DOHH2 (cell line): ENCODE data around the gene MNT.

Experiments
- H3F3A ChIP-seq: fragments of 200-600 bp; sonication (generic), shearing (Covaris generic); 2 replicates; pipeline ENCODE4 v1.6.0; 2016; ENCODE audit warnings: antibody characterized with exemption, mild to moderate bottlenecking; ENCODE audit not compliant: control insufficient read depth, insufficient read depth
- H3K27ac ChIP-seq: fragments of 200-600 bp; sonication (generic); 2 replicates; pipeline ENCODE4 v1.5.1; 2014; ENCODE audit warnings: low read depth, mild to moderate bottlenecking, low read length, moderate library complexity
- H3K27me3 ChIP-seq: fragments of 200-600 bp; sonication (generic); 2 replicates; pipeline ENCODE4 v1.6.1; 2014; ENCODE audit warnings: mild to moderate bottlenecking, low read length, mixed read lengths; ENCODE audit not compliant: control insufficient read depth
- H3K36me3 ChIP-seq: fragments of 200-600 bp; sonication (generic); 2 replicates; pipeline ENCODE4 v1.6.1; 2014; ENCODE audit warnings: mild to moderate bottlenecking, low read length, moderate library complexity, mixed read lengths; ENCODE audit not compliant: control insufficient read depth
- H3K4me1 ChIP-seq: fragments of 200-600 bp; sonication (generic); 2 replicates; pipeline ENCODE4 v1.6.1; 2014; ENCODE audit warnings: mild to moderate bottlenecking, low read length, mixed read lengths; ENCODE audit not compliant: control insufficient read depth
- H3K4me2 ChIP-seq: fragments of 200-600 bp; sonication (generic); 2 replicates; pipeline ENCODE4 v1.6.0; 2014; ENCODE audit warnings: mild to moderate bottlenecking, low read length, moderate library complexity
- H3K4me3 ChIP-seq: fragments of 200-600 bp; sonication (generic); 2 replicates; pipeline ENCODE4 v1.5.1; 2014; ENCODE audit warnings: mild to moderate bottlenecking, low read length, mixed read lengths
- H3K79me2 ChIP-seq: fragments of 200-600 bp; sonication (generic); 2 replicates; pipeline ENCODE4 v1.6.1; 2014; ENCODE audit warnings: mild to moderate bottlenecking, low read length, mixed read lengths; ENCODE audit not compliant: control insufficient read depth
- H3K9me2 ChIP-seq: fragments of 200-600 bp; sonication (generic); replicated peaks from 2 replicates; pipeline ENCODE4 v1.6.1; 2014; ENCODE audit warnings: mild to moderate bottlenecking, low read length, mixed read lengths; ENCODE audit not compliant: control insufficient read depth
- H3K9me3 ChIP-seq: fragments of 200-600 bp; sonication (generic); 2 replicates; pipeline ENCODE4 v1.6.1; 2014; ENCODE audit warnings: antibody characterized with exemption, low read length, mixed read lengths; ENCODE audit not compliant: control insufficient read depth, insufficient read depth
- H4K20me1 ChIP-seq: fragments of 200-600 bp; sonication (generic); 2 replicates; pipeline ENCODE4 v1.6.0; 2014; ENCODE audit warnings: low read depth, mild to moderate bottlenecking, antibody characterized with exemption, low read length, moderate library complexity; ENCODE audit not compliant: control insufficient read depth, insufficient read depth
- EZH2phosphoT487 ChIP-seq: fragments of 200-600 bp; sonication (generic); IDR thresholded peaks from 2 replicates; pipeline ENCODE4 v1.6.1; 2017; ENCODE audit warnings: borderline replicate concordance, mild to moderate bottlenecking, antibody characterized with exemption, low read length, moderate library complexity, mixed read lengths
- TF ChIP-seq, protein P1 (sequence below): fragments of 200-600 bp; sonication (generic); IDR thresholded peaks from one replicate; pipeline ENCODE4 v1.5.1; 2014; ENCODE audit warnings: antibody characterized with exemption, mild to moderate bottlenecking, low read depth, low read length; ENCODE audit not compliant: poor library complexity, severe bottlenecking

MNT gene

DNA sequence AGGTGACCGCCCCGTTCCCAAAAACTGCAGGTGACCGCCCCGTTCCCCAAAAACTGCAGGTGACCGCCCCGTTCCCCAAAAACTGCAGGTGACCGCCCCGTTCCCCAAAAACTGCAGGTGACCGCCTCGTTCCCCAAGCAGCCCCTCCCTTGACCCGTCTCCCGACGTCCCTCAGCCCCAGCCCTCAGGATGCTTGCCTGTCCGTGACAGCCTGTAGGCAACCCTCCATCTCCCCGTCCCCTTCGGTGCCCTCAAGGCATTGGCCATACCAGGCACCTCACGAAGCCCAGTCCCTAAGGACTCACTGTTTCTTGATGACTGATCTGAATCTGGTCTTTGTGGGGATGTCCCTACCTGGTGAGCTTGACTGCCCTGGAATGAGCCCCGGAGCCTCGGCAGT is 38.4 kb downstream of the MNT start:
- Histone ChIP-seq H4K20me1 (no peaks in the 10 kb centered on the region), H3K9me2 (no peaks in the 10 kb centered on the region), H3K4me1 (no peaks in the 10 kb centered on the region), H3K79me2 (no peaks in the 10 kb centered on the region), H3K9me3 (no peaks in the 10 kb centered on the region), H3K27ac (no peak overlapping the region), H3K4me3 (no peak overlapping the region), H3K36me3 (no peaks in the 10 kb centered on the region), H3K27me3 (no peaks in the 10 kb centered on the region), H3F3A (no peaks in the 10 kb centered on the region), H3K4me2 (no peak overlapping the region)
- TF ChIP-seq EZH2phosphoT487: no peak
- TF ChIP-seq, protein P1, sequence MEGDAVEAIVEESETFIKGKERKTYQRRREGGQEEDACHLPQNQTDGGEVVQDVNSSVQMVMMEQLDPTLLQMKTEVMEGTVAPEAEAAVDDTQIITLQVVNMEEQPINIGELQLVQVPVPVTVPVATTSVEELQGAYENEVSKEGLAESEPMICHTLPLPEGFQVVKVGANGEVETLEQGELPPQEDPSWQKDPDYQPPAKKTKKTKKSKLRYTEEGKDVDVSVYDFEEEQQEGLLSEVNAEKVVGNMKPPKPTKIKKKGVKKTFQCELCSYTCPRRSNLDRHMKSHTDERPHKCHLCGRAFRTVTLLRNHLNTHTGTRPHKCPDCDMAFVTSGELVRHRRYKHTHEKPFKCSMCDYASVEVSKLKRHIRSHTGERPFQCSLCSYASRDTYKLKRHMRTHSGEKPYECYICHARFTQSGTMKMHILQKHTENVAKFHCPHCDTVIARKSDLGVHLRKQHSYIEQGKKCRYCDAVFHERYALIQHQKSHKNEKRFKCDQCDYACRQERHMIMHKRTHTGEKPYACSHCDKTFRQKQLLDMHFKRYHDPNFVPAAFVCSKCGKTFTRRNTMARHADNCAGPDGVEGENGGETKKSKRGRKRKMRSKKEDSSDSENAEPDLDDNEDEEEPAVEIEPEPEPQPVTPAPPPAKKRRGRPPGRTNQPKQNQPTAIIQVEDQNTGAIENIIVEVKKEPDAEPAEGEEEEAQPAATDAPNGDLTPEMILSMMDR: no peak

DNA sequence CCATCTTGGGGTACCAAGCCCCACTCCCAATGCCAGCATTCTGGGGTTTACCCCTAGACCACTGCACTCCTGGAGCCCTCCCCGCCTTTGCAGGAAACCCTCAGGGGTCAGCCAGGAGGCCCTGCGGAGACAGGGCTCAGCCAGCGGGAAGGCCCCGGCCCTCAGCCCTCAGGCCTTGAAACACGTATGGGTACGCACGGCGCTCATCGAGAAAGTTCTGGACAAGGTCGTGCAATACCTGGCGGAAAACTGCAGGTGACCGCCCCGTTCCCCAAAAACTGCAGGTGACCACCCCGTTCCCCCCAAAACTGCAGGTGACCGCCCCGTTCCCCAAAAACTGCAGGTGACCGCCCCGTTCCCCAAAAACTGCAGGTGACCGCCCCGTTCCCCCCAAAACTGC is 38.8 kb downstream of the MNT start:
- H3K36me3 ChIP-seq: no peaks in the 10 kb centered on the region
- no peaks in the 10 kb centered on the region for H3K27me3 ChIP-seq
- H3K4me3 ChIP-seq: no peak overlapping the region
- H3K4me2 ChIP-seq: no peak overlapping the region
- H4K20me1 ChIP-seq: no peaks in the 10 kb centered on the region
- no peaks in the 10 kb centered on the region for H3F3A ChIP-seq
- TF ChIP-seq EZH2phosphoT487: no peak
- TF ChIP-seq, protein P1: no peak
- H3K9me2 ChIP-seq: no peaks in the 10 kb centered on the region
- H3K79me2 ChIP-seq: no peaks in the 10 kb centered on the region
- H3K9me3 ChIP-seq: no peaks in the 10 kb centered on the region
- H3K4me1 ChIP-seq: no peaks in the 10 kb centered on the region
- no peak overlapping the region for H3K27ac ChIP-seq

DNA sequence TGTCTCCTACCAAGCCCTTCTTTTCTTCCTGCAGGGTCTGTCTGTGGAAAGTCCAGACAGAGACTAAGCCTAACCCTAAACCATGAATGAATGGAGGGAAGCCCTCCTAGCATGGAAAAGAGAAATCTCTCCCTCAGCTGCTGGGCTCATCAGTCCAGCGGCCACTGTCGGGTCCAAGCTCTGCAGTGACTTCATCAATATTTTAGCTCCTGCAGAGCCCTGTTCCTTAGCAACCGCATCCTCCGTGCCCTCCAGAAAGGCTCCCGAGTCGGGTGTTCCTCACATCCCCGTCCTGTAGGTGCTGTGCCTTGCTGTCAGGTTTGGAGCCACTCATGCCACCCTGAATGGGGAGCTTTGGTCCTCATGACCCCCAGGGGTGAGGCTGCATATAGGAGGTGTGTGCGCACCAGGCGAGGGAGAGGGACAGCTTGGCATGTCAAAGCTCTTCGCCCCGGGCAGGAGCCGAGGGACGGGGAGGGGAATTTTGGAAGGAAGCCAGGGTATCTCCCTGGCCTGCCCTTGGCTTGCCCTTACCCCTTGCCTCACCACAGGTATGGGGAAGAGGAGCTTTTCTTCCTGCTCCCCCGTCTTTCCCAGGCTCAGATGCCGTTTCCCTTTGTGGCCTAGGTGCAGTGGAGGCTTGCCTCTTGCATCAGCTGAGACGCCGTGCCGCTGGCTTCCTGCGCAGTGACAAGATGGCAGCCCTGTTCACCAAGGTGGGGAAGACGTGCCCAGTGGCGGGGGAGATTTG is 39.7 kb downstream of the MNT start:
- Histone ChIP-seq H3F3A (no peaks in the 10 kb centered on the region), H3K27ac (no peak overlapping the region), H3K4me2 (no peak overlapping the region), H4K20me1 (no peaks in the 10 kb centered on the region), H3K79me2 (no peaks in the 10 kb centered on the region), H3K9me3 (no peaks in the 10 kb centered on the region), H3K36me3 (no peaks in the 10 kb centered on the region), H3K27me3 (no peaks in the 10 kb centered on the region), H3K4me3 (no peak overlapping the region), H3K9me2 (no peaks in the 10 kb centered on the region), H3K4me1 (no peaks in the 10 kb centered on the region)
- no peak for TF ChIP-seq EZH2phosphoT487
- TF ChIP-seq, protein P1: no peak
